NCI-H1048 (cell line): ENCODE measurements around the gene KIF15.
"Not testable (repeated sequence)": the region's sequence is repeated elsewhere in the genome, so short reads cannot be mapped to it uniquely, and the experiment has no call there.

Experiments used
- DNase-seq: peaks from one replicate; lab custom pipeline; 2025; lab: John Stamatoyannopoulos, UW

Gene KIF15

DNA sequence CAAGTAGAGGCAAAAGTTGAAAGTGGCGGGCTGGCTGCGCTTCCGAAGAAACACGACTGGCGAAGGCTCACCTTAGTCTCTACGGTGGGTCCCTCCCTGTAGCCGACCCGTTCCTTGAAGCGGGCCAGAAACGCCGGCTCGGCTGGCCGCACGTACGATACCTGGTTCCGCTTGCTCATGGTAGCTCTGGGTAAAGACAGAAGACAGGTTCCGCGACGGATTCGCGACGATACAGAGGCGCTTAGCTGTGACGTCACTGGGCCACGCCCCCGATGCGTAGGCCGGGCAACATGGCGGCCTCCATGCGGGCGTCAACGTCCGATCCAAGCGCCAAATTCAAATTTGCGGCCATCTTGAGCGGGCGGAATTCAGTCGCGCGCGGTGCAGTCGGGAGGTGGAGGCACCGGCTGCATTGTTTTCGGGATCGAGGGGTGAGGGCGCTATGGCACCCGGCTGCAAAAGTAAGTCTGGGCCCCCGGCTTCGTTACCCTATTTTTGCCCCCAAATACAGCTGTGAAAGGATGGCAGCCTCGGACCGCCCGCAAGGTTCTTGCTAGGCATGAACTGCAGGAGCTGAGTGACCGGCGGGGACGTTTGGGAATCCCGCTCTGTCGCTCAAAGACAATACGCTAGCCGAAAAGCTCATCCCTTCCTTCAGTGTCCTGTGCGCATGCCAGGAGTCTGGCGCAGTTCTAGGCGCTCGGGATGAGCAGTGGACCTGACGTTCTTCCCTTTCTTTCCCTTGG, at the start of gene KIF15, which contains the start of gene KIAA1143:
KIF15 (plus strand) TSS at position 371 of the 746 bp plus-strand sequence; CDS start at position 443, 72 bp downstream.
KIAA1143 (minus strand) TSS at position 196 of the 746 bp plus-strand sequence; CDS start at position 179, 17 bp downstream.
- DNase-seq = peak; percentile 94

DNA sequence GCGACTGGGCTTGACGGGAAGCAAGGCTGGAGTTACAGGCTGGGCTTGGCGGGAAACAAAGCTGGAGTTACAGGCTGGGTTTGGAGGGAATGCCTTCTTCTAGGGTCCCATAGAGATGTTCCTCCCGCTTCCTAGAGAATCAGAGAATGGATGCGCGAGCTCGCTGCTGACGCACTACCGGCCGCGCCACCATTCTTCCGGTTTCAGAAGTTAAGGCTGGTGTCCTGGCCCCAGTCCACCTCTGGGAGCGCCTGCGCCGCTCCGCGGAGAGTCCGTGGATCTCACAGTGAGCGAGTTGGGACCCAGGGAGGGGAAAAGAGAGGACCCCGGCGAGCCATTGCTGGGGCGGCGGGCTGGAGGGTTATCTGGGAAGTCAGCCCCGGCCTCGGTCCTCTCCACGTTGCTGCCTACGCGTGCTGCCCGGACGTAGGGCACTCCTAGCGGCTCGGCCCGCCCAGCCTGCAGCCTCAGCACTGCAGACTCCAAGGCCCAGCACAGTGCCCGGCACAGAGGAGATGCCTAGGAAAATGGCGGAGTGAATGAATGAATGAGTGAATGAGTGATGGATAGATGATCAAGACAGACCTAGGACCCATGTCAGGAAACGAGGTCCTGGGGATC, 49.0 kb upstream of the KIF15 start, which contains the start of gene ZNF502:
ZNF502 (plus strand) TSS at position 206 of the 621 bp plus-strand sequence. CDS start 7,602 bp downstream, outside the sequence.
- DNase-seq = no peak

DNA sequence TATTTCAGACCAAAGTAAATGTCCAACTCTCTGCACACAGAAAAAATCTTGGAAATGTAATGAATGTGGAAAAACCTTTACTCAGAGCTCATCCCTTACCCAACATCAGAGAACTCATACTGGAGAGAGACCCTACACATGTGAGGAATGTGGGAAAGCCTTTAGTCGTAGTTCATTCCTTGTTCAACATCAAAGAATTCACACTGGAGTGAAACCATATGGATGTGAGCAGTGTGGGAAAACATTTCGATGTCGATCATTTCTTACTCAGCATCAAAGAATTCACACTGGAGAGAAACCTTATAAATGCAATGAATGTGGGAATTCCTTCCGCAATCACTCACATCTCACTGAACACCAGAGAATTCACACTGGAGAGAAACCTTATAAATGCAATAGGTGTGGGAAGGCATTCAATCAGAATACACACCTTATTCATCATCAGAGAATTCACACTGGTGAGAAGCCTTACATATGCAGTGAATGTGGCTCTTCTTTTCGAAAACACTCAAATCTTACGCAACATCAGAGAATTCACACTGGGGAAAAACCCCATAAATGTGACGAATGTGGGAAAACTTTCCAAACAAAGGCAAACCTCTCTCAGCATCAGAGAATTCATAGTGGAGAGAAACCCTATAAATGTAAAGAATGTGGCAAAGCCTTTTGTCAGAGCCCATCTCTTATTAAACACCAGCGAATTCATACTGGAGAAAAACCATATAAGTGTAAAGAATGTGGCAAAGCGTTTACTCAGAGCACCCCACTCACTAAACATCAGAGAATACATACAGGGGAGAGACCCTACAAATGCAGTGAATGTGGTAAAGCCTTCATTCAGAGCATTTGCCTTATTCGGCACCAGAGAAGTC, 40.1 kb upstream of the KIF15 start:
- no peak for DNase-seq

- DNase-seq = no peak
Observed at GRCh38 chr3:44722103-44722401, 39.5 kb upstream of the KIF15 start.

DNA sequence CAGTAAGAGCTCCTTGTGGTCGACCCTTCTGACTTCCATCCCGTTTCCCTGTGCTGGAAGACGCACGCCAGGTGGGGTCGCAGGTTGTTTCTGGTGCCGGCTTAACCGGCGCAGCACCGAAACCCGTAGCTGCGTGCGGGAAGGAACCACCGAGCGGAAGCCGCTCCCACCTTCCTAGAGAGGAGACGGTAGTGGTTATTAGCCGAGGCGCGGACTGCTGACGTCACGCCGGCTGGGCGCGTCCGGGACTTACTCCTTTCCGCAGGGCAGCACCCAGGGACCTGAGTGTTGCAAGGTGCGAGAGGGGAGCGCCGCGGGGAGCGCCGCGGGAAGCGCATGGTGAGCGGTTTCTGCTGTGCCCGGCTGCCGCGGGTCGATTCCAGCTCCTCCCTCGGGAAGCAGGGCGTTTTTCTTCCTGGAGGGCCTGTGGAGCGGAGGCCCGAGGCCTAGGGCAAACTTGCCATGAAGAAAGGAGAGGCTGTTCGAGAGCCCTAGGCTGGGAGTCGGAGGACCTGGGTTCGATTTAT, 32.1 kb upstream of the KIF15 start, which contains the start of gene ZNF501:
ZNF501 (plus strand) TSS at position 252 of the 527 bp plus-strand sequence. CDS start 4,787 bp downstream, outside the sequence.
- no peak for DNase-seq

DNA sequence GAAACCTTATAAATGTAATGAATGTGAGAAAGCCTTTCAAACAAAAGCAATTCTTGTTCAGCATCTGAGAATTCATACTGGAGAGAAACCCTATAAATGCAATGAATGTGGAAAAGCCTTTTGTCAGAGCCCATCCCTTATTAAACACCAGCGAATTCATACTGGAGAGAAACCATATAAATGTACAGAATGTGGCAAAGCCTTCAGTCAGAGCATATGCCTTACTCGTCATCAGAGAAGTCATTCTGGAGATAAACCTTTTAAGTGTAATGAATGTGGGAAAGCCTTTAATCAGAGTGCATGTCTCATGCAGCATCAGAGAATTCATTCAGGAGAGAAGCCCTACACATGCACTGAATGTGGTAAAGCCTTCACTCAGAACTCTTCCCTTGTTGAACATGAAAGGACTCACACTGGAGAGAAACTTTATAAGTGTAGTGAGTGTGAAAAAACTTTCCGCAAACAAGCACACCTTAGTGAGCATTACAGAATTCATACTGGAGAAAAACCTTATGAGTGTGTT, 26.9 kb upstream of the KIF15 start:
- no peak for DNase-seq

- no peak for DNase-seq
Observed at GRCh38 chr3:44761101-44761423, 532 bp upstream of the KIF15 start.

DNA sequence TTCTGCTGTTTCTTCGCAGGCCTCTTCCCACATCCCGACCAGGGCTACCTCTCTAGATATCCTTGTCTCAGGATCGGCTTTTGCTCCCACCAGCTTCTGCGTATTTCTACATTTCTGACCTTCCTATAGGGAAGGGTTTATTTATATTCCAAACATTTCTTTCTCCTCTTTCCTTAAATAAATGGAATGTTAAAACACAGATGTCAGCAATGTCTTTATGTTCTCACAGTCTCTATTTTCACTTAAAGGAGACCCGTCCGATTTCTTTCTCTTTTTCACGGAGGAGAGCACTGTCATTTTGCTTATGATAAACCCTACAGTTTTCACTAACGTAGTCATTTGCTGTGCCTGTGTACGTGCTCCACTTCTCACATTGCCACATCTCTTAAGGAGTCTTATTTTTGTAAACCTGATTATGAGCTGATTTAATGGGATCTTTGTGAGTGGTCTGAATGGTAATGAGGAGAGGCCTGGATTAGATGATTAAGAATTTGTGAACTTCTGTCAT, 630 bp downstream of the KIF15 start:
- DNase-seq = no peak

DNA sequence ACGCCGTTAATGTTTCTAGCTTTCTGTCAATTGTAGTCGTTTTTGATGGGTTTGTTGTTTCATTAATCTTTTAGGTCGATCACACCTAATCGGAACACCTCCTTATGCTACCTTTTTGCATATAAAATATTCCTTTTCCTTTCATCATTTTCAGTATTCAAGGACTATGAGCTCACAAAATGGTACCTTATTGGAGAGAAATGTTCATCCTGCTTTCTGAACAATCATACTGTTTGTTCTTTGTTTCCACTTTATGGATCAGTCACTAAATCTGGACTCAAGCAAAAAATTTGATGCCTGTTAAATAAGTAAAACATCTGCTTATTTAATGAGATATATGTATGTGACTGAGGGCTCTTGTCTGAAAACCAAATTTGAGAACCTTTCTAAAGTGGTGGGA, 1.1 kb downstream of the KIF15 start:
- no peak for DNase-seq

GRCh38 chr3:44764248-44764647, 2.7 kb downstream of the KIF15 start:
- DNase-seq = no peak

GRCh38 chr3:44771424-44772098, 10.0 kb downstream of the KIF15 start:
- DNase-seq = no peak

DNA sequence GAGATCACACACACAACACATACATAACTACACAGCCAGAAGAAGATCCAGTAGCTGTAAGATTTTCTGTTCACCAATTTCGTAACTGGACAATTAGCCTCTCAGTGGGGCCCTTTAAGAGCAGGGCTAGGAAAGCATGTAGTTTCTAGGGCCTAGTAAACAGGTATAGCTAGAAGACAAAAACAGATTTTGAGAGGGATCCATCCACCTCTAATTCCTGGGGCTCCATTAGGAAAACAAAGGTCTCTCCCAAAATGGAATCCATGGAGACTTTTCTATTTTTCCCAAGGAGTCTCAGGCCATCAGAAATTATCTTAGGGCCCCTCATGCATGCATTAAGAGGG, 10.5 kb downstream of the KIF15 start:
- DNase-seq = no peak

- DNase-seq = no peak
Observed at GRCh38 chr3:44782891-44783290, 21.3 kb downstream of the KIF15 start.

- no peak for DNase-seq
Observed at GRCh38 chr3:44795197-44795596, 33.6 kb downstream of the KIF15 start.

GRCh38 chr3:44802011-44802410, 40.4 kb downstream of the KIF15 start:
- DNase-seq = no peak

GRCh38 chr3:44803298-44803697, 41.7 kb downstream of the KIF15 start:
- DNase-seq = no peak

- no peak for DNase-seq
Observed at GRCh38 chr3:44805960-44806359, 44.4 kb downstream of the KIF15 start.

DNA sequence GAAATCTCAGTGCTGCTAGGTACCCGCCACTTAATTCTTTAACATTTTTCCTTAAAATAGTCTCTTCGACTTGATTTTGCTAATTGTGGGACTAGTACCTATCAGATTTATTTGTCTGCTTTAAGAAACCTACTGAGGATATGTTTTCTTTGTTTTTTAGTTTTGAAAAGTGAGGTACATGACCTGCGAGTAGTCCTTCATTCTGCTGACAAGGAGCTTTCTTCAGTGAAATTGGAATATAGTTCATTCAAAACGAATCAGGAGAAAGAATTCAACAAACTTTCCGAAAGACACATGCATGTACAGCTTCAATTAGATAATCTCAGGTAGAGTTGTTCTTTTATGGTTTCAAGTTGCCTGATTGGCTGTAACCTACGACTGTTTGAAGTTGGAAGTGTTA, 53.2 kb downstream of the KIF15 start:
- no peak for DNase-seq

DNA sequence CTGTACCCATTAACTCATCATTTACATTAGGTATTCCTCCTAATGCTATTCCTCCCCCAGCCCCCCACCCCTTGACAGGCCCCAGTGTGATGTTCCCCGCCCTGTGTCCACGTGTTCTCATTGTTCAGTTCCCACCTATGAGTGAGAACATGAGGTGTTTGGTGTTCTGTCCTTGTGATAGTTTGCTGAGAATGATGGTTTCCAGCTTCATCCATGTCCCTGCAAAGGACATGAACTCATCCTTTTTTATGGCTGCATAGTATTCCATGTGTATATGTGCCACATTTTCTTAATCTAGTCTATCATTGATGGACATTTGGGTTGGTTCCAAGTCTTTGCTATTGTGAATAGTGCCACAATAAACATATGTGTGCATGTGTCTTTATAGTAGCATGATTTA, 54.7 kb downstream of the KIF15 start:
- DNase-seq = not testable (repeated sequence)

- not testable (repeated sequence) for DNase-seq
Observed at GRCh38 chr3:44821206-44821605, 59.6 kb downstream of the KIF15 start.

DNA sequence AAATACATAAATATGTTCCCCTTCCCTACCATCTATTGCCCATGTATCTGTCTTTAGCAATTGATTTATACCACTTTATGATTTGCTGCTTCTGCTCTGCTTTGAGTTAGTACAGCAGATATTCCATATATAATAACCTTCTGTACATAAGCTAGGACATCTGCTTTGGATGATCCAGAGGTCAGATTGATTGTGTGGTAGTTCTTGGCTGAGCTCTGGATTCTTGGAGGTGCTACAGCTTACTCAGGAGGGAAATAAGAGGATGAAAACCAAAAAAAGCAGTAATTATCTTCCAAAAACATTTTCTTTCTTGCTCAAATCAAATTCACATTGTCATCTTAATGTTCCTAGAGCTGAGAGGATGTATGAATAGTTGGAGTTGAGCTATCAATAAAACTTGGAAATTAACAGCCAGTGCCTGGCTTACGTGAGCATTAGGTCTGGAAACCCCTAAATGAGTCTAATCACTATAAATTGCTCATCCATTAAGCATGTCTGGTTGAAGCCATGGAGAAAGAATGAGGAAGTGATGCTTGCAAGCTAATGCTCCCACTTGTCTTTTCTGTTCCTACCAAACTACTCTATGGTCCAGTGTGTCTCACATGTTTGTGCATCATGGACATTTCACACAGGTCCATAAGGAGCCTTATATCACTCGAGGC, 63.8 kb downstream of the KIF15 start:
- no peak for DNase-seq
